Ishikawa (cell line): ENCODE data around the gene PARVB.

Experiments used
- CEBPB ChIP-seq: IDR thresholded peaks from 2 replicates; pipeline ENCODE4 v1.6.1; 2012
- EP300 ChIP-seq: IDR thresholded peaks from 2 replicates; pipeline ENCODE4 v1.6.1; 2012; ENCODE audit warnings: borderline replicate concordance
- FOXM1 ChIP-seq: IDR thresholded peaks from 2 replicates; pipeline ENCODE4 v1.6.1; 2012; ENCODE audit warnings: low read depth, borderline replicate concordance
- RAD21 ChIP-seq: IDR thresholded peaks from 2 replicates; pipeline ENCODE4 v1.6.1; 2012; ENCODE audit warnings: low read depth
- TAF1 ChIP-seq: IDR thresholded peaks from 2 replicates; pipeline ENCODE4 v1.6.1; 2012; ENCODE audit warnings: low read depth, mild to moderate bottlenecking
- TEAD4 ChIP-seq: IDR thresholded peaks from 2 replicates; pipeline ENCODE4 v1.6.1; 2012
- TF ChIP-seq, protein P1 (sequence below): IDR thresholded peaks from 2 replicates; pipeline ENCODE4 v1.6.1; 2012
- TF ChIP-seq, protein P2 (sequence below): IDR thresholded peaks from 2 replicates; pipeline ENCODE4 v1.6.1; 2012; ENCODE audit warnings: low read depth, mild to moderate bottlenecking

- TF ChIP-seq TAF1, result no peak
- TF ChIP-seq, protein P1, sequence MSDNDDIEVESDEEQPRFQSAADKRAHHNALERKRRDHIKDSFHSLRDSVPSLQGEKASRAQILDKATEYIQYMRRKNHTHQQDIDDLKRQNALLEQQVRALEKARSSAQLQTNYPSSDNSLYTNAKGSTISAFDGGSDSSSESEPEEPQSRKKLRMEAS, result no peak
- no peak for TF ChIP-seq CEBPB
- TF ChIP-seq, protein P2, sequence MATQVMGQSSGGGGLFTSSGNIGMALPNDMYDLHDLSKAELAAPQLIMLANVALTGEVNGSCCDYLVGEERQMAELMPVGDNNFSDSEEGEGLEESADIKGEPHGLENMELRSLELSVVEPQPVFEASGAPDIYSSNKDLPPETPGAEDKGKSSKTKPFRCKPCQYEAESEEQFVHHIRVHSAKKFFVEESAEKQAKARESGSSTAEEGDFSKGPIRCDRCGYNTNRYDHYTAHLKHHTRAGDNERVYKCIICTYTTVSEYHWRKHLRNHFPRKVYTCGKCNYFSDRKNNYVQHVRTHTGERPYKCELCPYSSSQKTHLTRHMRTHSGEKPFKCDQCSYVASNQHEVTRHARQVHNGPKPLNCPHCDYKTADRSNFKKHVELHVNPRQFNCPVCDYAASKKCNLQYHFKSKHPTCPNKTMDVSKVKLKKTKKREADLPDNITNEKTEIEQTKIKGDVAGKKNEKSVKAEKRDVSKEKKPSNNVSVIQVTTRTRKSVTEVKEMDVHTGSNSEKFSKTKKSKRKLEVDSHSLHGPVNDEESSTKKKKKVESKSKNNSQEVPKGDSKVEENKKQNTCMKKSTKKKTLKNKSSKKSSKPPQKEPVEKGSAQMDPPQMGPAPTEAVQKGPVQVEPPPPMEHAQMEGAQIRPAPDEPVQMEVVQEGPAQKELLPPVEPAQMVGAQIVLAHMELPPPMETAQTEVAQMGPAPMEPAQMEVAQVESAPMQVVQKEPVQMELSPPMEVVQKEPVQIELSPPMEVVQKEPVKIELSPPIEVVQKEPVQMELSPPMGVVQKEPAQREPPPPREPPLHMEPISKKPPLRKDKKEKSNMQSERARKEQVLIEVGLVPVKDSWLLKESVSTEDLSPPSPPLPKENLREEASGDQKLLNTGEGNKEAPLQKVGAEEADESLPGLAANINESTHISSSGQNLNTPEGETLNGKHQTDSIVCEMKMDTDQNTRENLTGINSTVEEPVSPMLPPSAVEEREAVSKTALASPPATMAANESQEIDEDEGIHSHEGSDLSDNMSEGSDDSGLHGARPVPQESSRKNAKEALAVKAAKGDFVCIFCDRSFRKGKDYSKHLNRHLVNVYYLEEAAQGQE, result no peak
- no peak for TF ChIP-seq EP300
- TF ChIP-seq RAD21, result no peak
- TF ChIP-seq FOXM1, result no peak
- TF ChIP-seq TEAD4, result no peak
Measured at GRCh38 chr22:44012162-44012561, 11.9 kb upstream of the PARVB start.
